Caco-2 (cell line): Measurements from ENCODE around the gene CISD3. TPM values are rescaled to one million over a fixed set of nuclear protein-coding genes. Genes with fewer than 3 reads are reported as not detected.

Experiments used
- BruUV-seq: library from RNA; stranded (reverse); fragments of 400-500 nt; replicated peaks from 2 replicates; lab custom pipeline; 2021; lab: Mats Ljungman, UMichigan
- CTCF ChIA-PET: fragments of 300-600 bp; sonication (Branson Sonifier 250); formaldehyde crosslinking; loops from one replicate; lab custom pipeline; 2022; ENCODE audit warnings: antibody characterized with exemption; lab: Charles Lee
- POLR2A ChIA-PET: fragments of 300-600 bp; sonication (Branson Sonifier 250); formaldehyde crosslinking; loops from one replicate; lab custom pipeline; 2022; ENCODE audit warnings: antibody characterized with exemption; lab: Charles Lee
- DNase-seq, 2 experiments: peaks; one replicate each; pipeline versions ENCODE4 v3.0.0 to v3.0.0-alpha.2; 2020 to 2022
- H3K27me3 ChIP-seq: replicated peaks from 2 replicates; pipeline ENCODE4 v1.6.0; 2011; ENCODE audit warnings: low read length; ENCODE audit not compliant: control insufficient read depth, insufficient read depth
- H3K36me3 ChIP-seq: 2 replicates; pipeline ENCODE4 v1.5.1; 2011; ENCODE audit warnings: low read length; ENCODE audit not compliant: control insufficient read depth, insufficient read depth
- H3K4me1 ChIP-seq: fragments of 250-450 bp; sonication (Bioruptor Pico); 2 replicates; pipeline ENCODE4 v1.5.1; 2020; ENCODE audit warnings: mild to moderate bottlenecking
- H3K4me3 ChIP-seq: 2 replicates; pipeline ENCODE4 v1.5.1; 2011; ENCODE audit warnings: low read depth, mild to moderate bottlenecking, control low read depth, low read length
- H3K9me3 ChIP-seq: fragments of 250-450 bp; sonication (Bioruptor Pico); 2 replicates; pipeline ENCODE4 v1.5.1; 2020; ENCODE audit warnings: mild to moderate bottlenecking, moderate library complexity
- H3K27ac Mint-ChIP-seq: one replicate; pipeline ENCODE4 v1.8.0; 2022; ENCODE audit warnings: mixed read lengths; ENCODE audit not compliant: unreplicated experiment
- H3K27me3 Mint-ChIP-seq: one replicate; pipeline ENCODE4 v1.8.0; 2022; ENCODE audit warnings: mixed read lengths; ENCODE audit not compliant: insufficient read depth, unreplicated experiment
- H3K36me3 Mint-ChIP-seq: one replicate; pipeline ENCODE4 v1.8.0; 2022; ENCODE audit warnings: mild to moderate bottlenecking, mixed read lengths; ENCODE audit not compliant: insufficient read depth, unreplicated experiment
- H3K4me1 Mint-ChIP-seq: one replicate; pipeline ENCODE4 v1.8.0; 2022; ENCODE audit warnings: low read depth, mixed read lengths; ENCODE audit not compliant: unreplicated experiment
- H3K4me3 Mint-ChIP-seq: one replicate; pipeline ENCODE4 v1.8.0; 2022; ENCODE audit warnings: mild to moderate bottlenecking, moderate library complexity, mixed read lengths; ENCODE audit not compliant: unreplicated experiment
- H3K9me3 Mint-ChIP-seq: one replicate; pipeline ENCODE4 v1.8.0; 2022; ENCODE audit warnings: mixed read lengths; ENCODE audit not compliant: unreplicated experiment
- CTCF ChIP-seq, 2 experiments: fragments of 200-600 bp in 1 of 2; IDR thresholded peaks; 1 replicate in 1 of 2; 2 replicates in 1 of 2; pipeline versions ENCODE4 v1.5.1 to v1.8.0; 2011 to 2022; ENCODE audit warnings: antibody characterized with exemption in 1 of 2, control low read depth in 1 of 2, inconsistent platforms in 1 of 2, low read depth in 1 of 2, low read length in 1 of 2, mild to moderate bottlenecking in 1 of 2, moderate library complexity in 1 of 2; ENCODE audit not compliant: insufficient read depth in 1 of 2, severe bottlenecking in 1 of 2, unreplicated experiment in 1 of 2
- intact Hi-C: fragments of 100-400 bp; cut with micrococcal nuclease; formaldehyde crosslinking; loops from one replicate; pipeline ENCODE4 v1.10.0; 2022; ENCODE audit not compliant: unreplicated experiment
- total RNA-seq: library from RNA; stranded (reverse); gene quantifications from 2 replicates; pipeline ENCODE4 v1.2.3, GENCODE V29; 2022

CISD3 gene
- total RNA-seq, 1 experiment from 2014 or later: 16.6 TPM

GRCh38 chr17:38693700-38694329, 36.3 kb upstream of the CISD3 start:
- H3K27me3 ChIP-seq: no peaks in the 10 kb centered on the region
- ChIA-PET CTCF (no interaction called here), POLR2A (no interaction called here)
- H3K4me3 Mint-ChIP-seq: no peak overlapping the region
- no peak for TF ChIP-seq CTCF (IDR thresholded peaks at IDR 0.05; ENCODE audit: insufficient read depth in 1 of 2, low read depth in 1 of 2, low read length in 1 of 2, severe bottlenecking in 1 of 2, unreplicated experiment in 1 of 2)
- peaks cover 16% of the 10 kb centered on the region for H3K4me1 ChIP-seq
- no peak for DNase-seq
- no TSS peak for BruUV-seq
- no peak overlapping the region for H3K27ac Mint-ChIP-seq
- H3K36me3 Mint-ChIP-seq: no peaks in the 10 kb centered on the region
- H3K36me3 ChIP-seq: no peaks in the 10 kb centered on the region
- no peak overlapping the region for H3K4me3 ChIP-seq
- intact Hi-C loops: no loop called here
- no peaks in the 10 kb centered on the region for H3K9me3 ChIP-seq
- H3K27me3 Mint-ChIP-seq: no peaks in the 10 kb centered on the region
- H3K9me3 Mint-ChIP-seq: no peaks in the 10 kb centered on the region
- peaks cover 14% of the 10 kb centered on the region for H3K4me1 Mint-ChIP-seq

GRCh38 chr17:38697061-38697820, 32.9 kb upstream of the CISD3 start:
- no peaks in the 10 kb centered on the region for H3K27me3 Mint-ChIP-seq
- no peak overlapping the region for H3K27ac Mint-ChIP-seq

GRCh38 chr17:38698760-38699159, 31.4 kb upstream of the CISD3 start:
- POLR2A ChIA-PET: interaction anchor here (0.9 kb wide), 1 partner anchor 55 kb away, joined by 4 read pairs; no protein-coding TSS in a partner anchor
- Mint-ChIP-seq H3K27ac (no peak overlapping the region), H3K27me3 (no peaks in the 10 kb centered on the region)

More at GRCh38 chr17:38697061-38697820, 32.9 kb upstream of the CISD3 start:
- DNase-seq: no peak
- no peak overlapping the region for H3K4me3 Mint-ChIP-seq
- TF ChIP-seq CTCF (IDR thresholded peaks at IDR 0.05; ENCODE audit: insufficient read depth in 1 of 2, low read depth in 1 of 2, low read length in 1 of 2, severe bottlenecking in 1 of 2, unreplicated experiment in 1 of 2): no peak
- peaks cover 37% of the 10 kb centered on the region for H3K4me1 Mint-ChIP-seq
- H3K36me3 Mint-ChIP-seq: peaks cover 7% of the 10 kb centered on the region
- H3K4me3 ChIP-seq: no peak overlapping the region
- POLR2A ChIA-PET: no interaction called here
- CTCF ChIA-PET: no interaction called here
- H3K9me3 Mint-ChIP-seq: no peaks in the 10 kb centered on the region
- peaks cover 42% of the 10 kb centered on the region for H3K4me1 ChIP-seq
- H3K27me3 ChIP-seq: no peaks in the 10 kb centered on the region
- H3K9me3 ChIP-seq: no peaks in the 10 kb centered on the region
- H3K36me3 ChIP-seq: no peaks in the 10 kb centered on the region
- no TSS peak for BruUV-seq
- intact Hi-C loops: no loop called here

More at GRCh38 chr17:38698760-38699159, 31.4 kb upstream of the CISD3 start:
- peaks cover 54% of the 10 kb centered on the region for H3K4me1 ChIP-seq
- BruUV-seq: no TSS peak
- Mint-ChIP-seq H3K4me1 (peaks cover 37% of the 10 kb centered on the region), H3K4me3 (no peak overlapping the region), H3K36me3 (peaks cover 11% of the 10 kb centered on the region), H3K9me3 (no peaks in the 10 kb centered on the region)
- H3K9me3 ChIP-seq: no peaks in the 10 kb centered on the region
- DNase-seq: no peak
- intact Hi-C loops: no loop called here
- no peaks in the 10 kb centered on the region for H3K36me3 ChIP-seq
- no peak for TF ChIP-seq CTCF (IDR thresholded peaks at IDR 0.05; ENCODE audit: insufficient read depth in 1 of 2, low read depth in 1 of 2, low read length in 1 of 2, severe bottlenecking in 1 of 2, unreplicated experiment in 1 of 2)
- CTCF ChIA-PET: no interaction called here
- H3K4me3 ChIP-seq: no peak overlapping the region
- H3K27me3 ChIP-seq: no peaks in the 10 kb centered on the region
